Fibroblast of lung (primary cell): ENCODE results near the gene CAMK1G.

Source experiments
- CTCF ChIP-seq, 2 donors: IDR thresholded peaks in 1 of 2; conservative IDR thresholded peaks in 1 of 2; 1 replicate in 1 of 2; 2 replicates in 1 of 2; pipeline ENCODE4 v1.5.1; 2011 to 2012; ENCODE audit warnings: low read length in 2 of 2, control low read depth in 1 of 2, inconsistent platforms in 1 of 2, low read depth in 1 of 2, mild to moderate bottlenecking in 1 of 2
- EZH2 ChIP-seq: IDR thresholded peaks from 2 replicates; pipeline ENCODE4 v1.5.1; 2012; ENCODE audit warnings: low read length, control low read depth, mild to moderate bottlenecking; ENCODE audit errors: missing control alignments

DNA sequence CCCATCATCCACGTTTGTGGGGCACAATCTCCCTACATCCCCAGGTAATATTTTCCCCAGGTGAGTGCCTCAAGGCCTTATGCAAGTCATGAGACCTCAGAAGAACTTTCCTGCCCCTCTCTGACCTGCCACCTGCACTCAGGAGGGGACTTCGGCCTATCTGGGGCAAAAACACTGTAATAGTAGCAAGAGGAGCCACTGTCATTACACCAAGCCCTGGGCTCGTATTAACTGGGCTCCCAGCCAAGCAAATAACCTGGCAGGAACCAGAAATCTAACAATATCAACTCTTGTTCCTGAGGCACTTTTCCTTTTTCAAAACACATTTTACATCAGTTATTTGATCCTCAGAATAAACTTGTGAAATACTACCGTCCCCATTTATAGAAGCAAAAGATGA is 37.8 kb downstream of the CAMK1G start:
- TF ChIP-seq CTCF (conservative IDR thresholded peaks at IDR 0.05 in 1 of 2, IDR thresholded peaks at IDR 0.05 in 1 of 2; ENCODE audit: low read depth in 1 of 2, low read length in 2 of 2) (no peak), EZH2 (no peak)
